Type B pancreatic cell (in vitro differentiated cells): ENCODE results near the gene ANKS3. TPM values are rescaled to one million over a fixed set of nuclear protein-coding genes. Genes with fewer than 3 reads are reported as not detected.

Experiments
- DNase-seq: peaks from one replicate; pipeline ENCODE4 v3.0.0; 2021; ENCODE audit warnings: mixed read lengths; ENCODE audit not compliant: unreplicated experiment; ENCODE audit errors: extremely low spot score
- H3K27ac Mint-ChIP-seq: 2 replicates; pipeline ENCODE4 v1.8.0; 2021; ENCODE audit warnings: mild to moderate bottlenecking, mixed read lengths
- H3K27me3 Mint-ChIP-seq: 2 replicates; pipeline ENCODE4 v1.8.0; 2021; ENCODE audit warnings: mixed read lengths
- H3K36me3 Mint-ChIP-seq: 2 replicates; pipeline ENCODE4 v1.8.0; 2021; ENCODE audit warnings: mixed read lengths
- H3K4me1 Mint-ChIP-seq: one replicate; pipeline ENCODE4 v1.8.0; 2021; ENCODE audit warnings: mixed read lengths; ENCODE audit not compliant: unreplicated experiment
- H3K4me3 Mint-ChIP-seq: 2 replicates; pipeline ENCODE4 v1.8.0; 2021; ENCODE audit warnings: mild to moderate bottlenecking, mixed read lengths
- H3K9me3 Mint-ChIP-seq: 2 replicates; pipeline ENCODE4 v1.8.0; 2021; ENCODE audit warnings: mixed read lengths
- CTCF ChIP-seq: fragments of 200-600 bp; sonication (generic); conservative IDR thresholded peaks from 2 replicates; pipeline ENCODE4 v1.5.0; 2021; ENCODE audit warnings: antibody characterized with exemption, mild to moderate bottlenecking
- total RNA-seq: library from RNA; stranded (reverse); gene quantifications from 2 replicates; pipeline ENCODE4 v1.2.1, GENCODE V29; 2021; ENCODE audit warnings: low replicate concordance

ANKS3 gene
- total RNA-seq, 1 donor from 2014 or later, result 36.7 TPM

GRCh38 chr16:4729876-4730275, 4.2 kb downstream of the ANKS3 start:
- H3K27ac Mint-ChIP-seq, result no peak overlapping the region
- H3K9me3 Mint-ChIP-seq, result no peaks in the 10 kb centered on the region
- no peaks in the 10 kb centered on the region for H3K27me3 Mint-ChIP-seq
- no peak overlapping the region for H3K4me3 Mint-ChIP-seq
- H3K4me1 Mint-ChIP-seq, result peaks cover 8% of the 10 kb centered on the region
- DNase-seq, result no peak
- no peaks in the 10 kb centered on the region for H3K36me3 Mint-ChIP-seq
- no peak for TF ChIP-seq CTCF

- no peak for TF ChIP-seq CTCF
- no peak overlapping the region for H3K4me3 Mint-ChIP-seq
- H3K4me1 Mint-ChIP-seq, result peaks cover 8% of the 10 kb centered on the region
- no peaks in the 10 kb centered on the region for H3K36me3 Mint-ChIP-seq
- no peak for DNase-seq
- H3K27me3 Mint-ChIP-seq, result no peaks in the 10 kb centered on the region
- no peaks in the 10 kb centered on the region for H3K9me3 Mint-ChIP-seq
- no peak overlapping the region for H3K27ac Mint-ChIP-seq
These were observed 5.4 kb downstream of the ANKS3 start for GRCh38 chr16:4728676-4729075.

GRCh38 chr16:4726616-4727015, 7.5 kb downstream of the ANKS3 start:
- no peak overlapping the region for H3K4me3 Mint-ChIP-seq
- no peaks in the 10 kb centered on the region for H3K4me1 Mint-ChIP-seq
- no peak for TF ChIP-seq CTCF
- no peak for DNase-seq
- no peaks in the 10 kb centered on the region for H3K27me3 Mint-ChIP-seq
- no peaks in the 10 kb centered on the region for H3K36me3 Mint-ChIP-seq
- H3K27ac Mint-ChIP-seq, result no peak overlapping the region
- no peaks in the 10 kb centered on the region for H3K9me3 Mint-ChIP-seq

GRCh38 chr16:4724661-4725270, 9.3 kb downstream of the ANKS3 start:
- Mint-ChIP-seq H3K36me3 (no peaks in the 10 kb centered on the region), H3K9me3 (no peaks in the 10 kb centered on the region), H3K4me1 (no peaks in the 10 kb centered on the region), H3K4me3 (no peak overlapping the region), H3K27ac (no peak overlapping the region), H3K27me3 (no peaks in the 10 kb centered on the region)
- no peak for TF ChIP-seq CTCF
- no peak for DNase-seq

- no peaks in the 10 kb centered on the region for H3K27me3 Mint-ChIP-seq
- no peaks in the 10 kb centered on the region for H3K36me3 Mint-ChIP-seq
- no peaks in the 10 kb centered on the region for H3K4me1 Mint-ChIP-seq
- H3K9me3 Mint-ChIP-seq, result no peaks in the 10 kb centered on the region
- no peak for TF ChIP-seq CTCF
- no peak for DNase-seq
- no peak overlapping the region for H3K4me3 Mint-ChIP-seq
- no peak overlapping the region for H3K27ac Mint-ChIP-seq
These were observed 10.9 kb downstream of the ANKS3 start for GRCh38 chr16:4723071-4723767.
